DND-41 (cell line): Measurements from ENCODE around the gene PCDHGA11.

Experiments
- CTCF ChIP-seq: IDR thresholded peaks from 2 replicates; pipeline ENCODE4 v1.5.1; 2012; ENCODE audit warnings: borderline replicate concordance, low read length, moderate library complexity, mild to moderate bottlenecking; ENCODE audit not compliant: poor library complexity, severe bottlenecking; ENCODE audit errors: extremely low read depth
- EZH2 ChIP-seq: IDR thresholded peaks from 3 replicates; pipeline ENCODE4 v1.6.1; 2012; ENCODE audit warnings: borderline replicate concordance, low read depth, mild to moderate bottlenecking, moderate library complexity, low read length, inconsistent platforms; ENCODE audit not compliant: severe bottlenecking

- TF ChIP-seq CTCF (no peak), EZH2 (no peak)
Observed at GRCh38 chr5:141439411-141440141, 18.7 kb downstream of the PCDHGA11 start.
